ENCODE measurements around the gene IMPDH1.

DNA sequence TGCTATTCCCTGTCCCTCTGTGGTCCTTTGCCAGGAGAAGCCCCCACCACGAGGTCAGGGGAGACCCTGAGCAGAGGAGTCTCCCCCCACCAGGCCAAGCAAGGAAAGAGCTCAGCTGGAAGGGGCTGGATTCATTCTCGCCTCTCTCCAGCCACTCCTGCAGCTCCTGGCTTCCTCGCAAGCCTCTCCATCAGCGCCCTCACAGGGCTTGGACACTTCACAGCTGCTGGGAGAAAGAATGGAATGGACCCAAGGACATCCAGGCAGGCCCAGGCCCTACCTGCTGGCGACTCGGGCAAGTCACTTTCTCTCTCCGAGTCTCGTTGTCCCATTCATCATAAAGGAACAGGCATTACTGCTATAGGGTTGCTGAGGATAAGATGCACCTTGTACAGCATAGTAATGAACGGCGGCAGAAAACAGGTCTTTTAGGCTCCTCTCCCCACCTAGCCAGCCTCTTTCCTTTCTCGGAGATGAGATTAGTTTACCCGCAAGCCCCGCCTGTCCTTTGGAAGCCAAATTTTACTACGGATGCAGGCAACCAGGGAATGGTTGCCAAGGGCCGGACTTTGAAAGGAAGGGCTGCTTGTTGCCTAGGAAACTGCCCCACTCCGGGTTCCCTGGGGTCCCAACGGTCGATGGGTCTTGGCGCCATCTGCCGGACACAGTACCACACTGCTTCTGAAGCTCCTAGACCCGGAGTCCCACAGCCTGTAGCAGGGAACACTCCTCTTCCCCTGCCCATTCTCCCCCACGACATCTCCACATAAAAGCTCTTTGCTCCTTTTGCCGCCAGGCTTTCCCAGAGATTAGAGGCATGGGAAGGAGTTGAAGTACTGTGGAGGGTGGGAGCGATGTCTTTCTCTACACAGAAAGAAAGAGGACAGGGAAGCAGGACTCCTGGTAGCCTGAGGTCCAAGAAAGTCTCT lies 22.3 kb downstream of the IMPDH1 start:
- TF ChIP-seq, protein P1, sequence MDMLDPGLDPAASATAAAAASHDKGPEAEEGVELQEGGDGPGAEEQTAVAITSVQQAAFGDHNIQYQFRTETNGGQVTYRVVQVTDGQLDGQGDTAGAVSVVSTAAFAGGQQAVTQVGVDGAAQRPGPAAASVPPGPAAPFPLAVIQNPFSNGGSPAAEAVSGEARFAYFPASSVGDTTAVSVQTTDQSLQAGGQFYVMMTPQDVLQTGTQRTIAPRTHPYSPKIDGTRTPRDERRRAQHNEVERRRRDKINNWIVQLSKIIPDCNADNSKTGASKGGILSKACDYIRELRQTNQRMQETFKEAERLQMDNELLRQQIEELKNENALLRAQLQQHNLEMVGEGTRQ (IDR thresholded peaks at IDR 0.05; ENCODE audit: borderline replicate concordance, low read depth, low read length), result no peak
- TF ChIP-seq JUND (IDR thresholded peaks at IDR 0.05; ENCODE audit: low read depth, low read length), result no peak
- no peak for TF ChIP-seq CEBPB (IDR thresholded peaks at IDR 0.05; ENCODE audit: borderline replicate concordance in 1 of 2, low read depth in 2 of 2, low read length in 2 of 2)
- TF ChIP-seq CTCF (IDR thresholded peaks at IDR 0.05 in 2 of 3, conservative IDR thresholded peaks at IDR 0.05 in 1 of 3; ENCODE audit: control insufficient read depth in 2 of 3, extremely low read depth in 1 of 3, insufficient read depth in 1 of 3, low read depth in 3 of 3, low read length in 3 of 3), result peak; percentile 84 to 87 (median 85)
- no peak for TF ChIP-seq SP1 (IDR thresholded peaks at IDR 0.05; ENCODE audit: low read depth, low read length)
- no peak for TF ChIP-seq POLR2AphosphoS5 (IDR thresholded peaks at IDR 0.05; ENCODE audit: low read length)
- TF ChIP-seq BCL11A (IDR thresholded peaks at IDR 0.05; ENCODE audit: low read depth, low read length), result no peak

All from GM12878 (cell line).